Keratinocyte (primary cell): ENCODE data around the gene C10orf95. TPM values are rescaled to one million over a fixed set of nuclear protein-coding genes. Genes with fewer than 3 reads are reported as not detected.

Source experiments
- DNase-seq: peaks from one replicate; pipeline ENCODE4 v3.0.0-alpha.2; 2011; ENCODE audit warnings: low read depth, missing footprints, low spot score
- FAIRE-seq: peaks from 2 replicates; lab custom pipeline; 2011; peaks lifted over from hg19 to GRCh38; lab: Jason Lieb, UNC
- H2AFZ ChIP-seq: 2 replicates; pipeline ENCODE4 v1.6.0; 2012; ENCODE audit warnings: low read length, control low read depth, inconsistent platforms; ENCODE audit not compliant: control insufficient read depth
- H3K27ac ChIP-seq: 2 replicates; pipeline ENCODE4 v1.5.1; 2011; ENCODE audit warnings: low read length; ENCODE audit not compliant: control insufficient read depth, insufficient read depth
- H3K27me3 ChIP-seq: 3 replicates; pipeline ENCODE4 v1.6.0; 2011; ENCODE audit warnings: low read length; ENCODE audit not compliant: control insufficient read depth, insufficient read depth; ENCODE audit errors: extremely low read depth
- H3K36me3 ChIP-seq, 2 experiments: 2 replicates in 1 of 2; 3 replicates in 1 of 2; pipeline ENCODE4 v1.5.1; 2011; ENCODE audit warnings: low read length in 2 of 2, mild to moderate bottlenecking in 1 of 2; ENCODE audit not compliant: control insufficient read depth in 2 of 2, insufficient read depth in 2 of 2; ENCODE audit errors: extremely low read depth in 1 of 2
- H3K4me1 ChIP-seq: 3 replicates; pipeline ENCODE4 v1.5.1; 2011; ENCODE audit warnings: low read length; ENCODE audit not compliant: control insufficient read depth, insufficient read depth; ENCODE audit errors: extremely low read depth
- H3K4me2 ChIP-seq: 3 replicates; pipeline ENCODE4 v1.6.0; 2011; ENCODE audit warnings: low read depth, low read length; ENCODE audit not compliant: control insufficient read depth, insufficient read depth; ENCODE audit errors: extremely low read depth
- H3K4me3 ChIP-seq, 3 experiments: fragments of 200-600 bp in 1 of 3; sonication (generic) in 1 of 3; 2 replicates in 2 of 3; 3 replicates in 1 of 3; pipeline ENCODE4 v1.5.1; 2011 to 2016; ENCODE audit warnings: low read length in 3 of 3, mild to moderate bottlenecking in 3 of 3, control low read depth in 2 of 3, inconsistent platforms in 1 of 3, low read depth in 1 of 3, mixed read lengths in 1 of 3, mixed run types in 1 of 3, moderate library complexity in 1 of 3; ENCODE audit not compliant: control insufficient read depth in 2 of 3, insufficient read depth in 2 of 3; ENCODE audit errors: extremely low read depth in 1 of 3
- H3K79me2 ChIP-seq: 2 replicates; pipeline ENCODE4 v1.6.0; 2012; ENCODE audit warnings: low read length; ENCODE audit not compliant: control insufficient read depth, insufficient read depth
- H3K9ac ChIP-seq: 3 replicates; pipeline ENCODE4 v1.6.0; 2011; ENCODE audit warnings: low read length; ENCODE audit not compliant: control insufficient read depth, insufficient read depth; ENCODE audit errors: extremely low read depth
- H3K9me1 ChIP-seq: 3 replicates; pipeline ENCODE4 v1.6.0; 2011; ENCODE audit warnings: low read length; ENCODE audit not compliant: control insufficient read depth, insufficient read depth; ENCODE audit errors: extremely low read depth
- H3K9me3 ChIP-seq: 2 replicates; pipeline ENCODE4 v1.5.1; 2012; ENCODE audit warnings: low read depth, low read length; ENCODE audit not compliant: control insufficient read depth
- H4K20me1 ChIP-seq: 3 replicates; pipeline ENCODE4 v1.6.0; 2011; ENCODE audit warnings: low read length; ENCODE audit not compliant: control insufficient read depth, insufficient read depth; ENCODE audit errors: extremely low read depth
- EZH2 ChIP-seq: IDR thresholded peaks from one replicate; pipeline ENCODE4 v1.6.1; 2012; ENCODE audit warnings: inconsistent platforms, mild to moderate bottlenecking, low read length, moderate library complexity
- dilution Hi-C: fragments of 300-500 bp; cut with MboI; formaldehyde crosslinking; loops from one replicate; pipeline ENCODE4 v1.7.0; 2020; ENCODE audit warnings: low sequenced_read_pairs; ENCODE audit not compliant: extremely low pct_ligation_motif_present
- polyA plus RNA-seq, 5 experiments: library from polyadenylated mRNA; depleted of rRNA in 3 of 5; stranded (reverse) in 3 of 5; stranded (forward) in 1 of 5; unstranded in 1 of 5; fragments of >200 nt; gene quantifications; 1 replicate in 1 of 5; 2 replicates in 3 of 5; 3 replicates in 1 of 5; pipeline versions ENCODE4 v1.2.1 to v1.2.3, GENCODE V29; 2011 to 2012; ENCODE audit warnings: missing spikeins in 2 of 5, low read depth in 1 of 5, low replicate concordance in 1 of 5
- TF ChIP-seq, protein P1 (sequence below), 3 experiments: IDR thresholded peaks in 1 of 3; conservative IDR thresholded peaks in 1 of 3; optimal IDR thresholded peaks in 1 of 3; 2 replicates in 2 of 3; 3 replicates in 1 of 3; pipeline versions ENCODE3 to v1.5.1; 2011; ENCODE audit warnings: low read length in 3 of 3, mild to moderate bottlenecking in 3 of 3, moderate library complexity in 2 of 3, control low read depth in 1 of 3, inconsistent platforms in 1 of 3; ENCODE audit not compliant: insufficient read depth in 2 of 3; ENCODE audit errors: extremely low read depth in 1 of 3

The C10orf95 gene
- polyA plus RNA-seq, 1 donor (not counting 4 experiments of a cell fraction or from before 2014, with no cell fraction given), result 0.63 TPM

- H3K79me2 ChIP-seq, result peaks cover 3% of the 10 kb centered on the region
- H3K4me2 ChIP-seq, result peak overlapping the region; percentile 91
- H3K27ac ChIP-seq, result no peak overlapping the region
- no peaks in the 10 kb centered on the region for H3K9me3 ChIP-seq
- no peaks in the 10 kb centered on the region for H3K9me1 ChIP-seq
- no peaks in the 10 kb centered on the region for H4K20me1 ChIP-seq
- TF ChIP-seq EZH2, result peak; percentile 57
- TF ChIP-seq, protein P1, sequence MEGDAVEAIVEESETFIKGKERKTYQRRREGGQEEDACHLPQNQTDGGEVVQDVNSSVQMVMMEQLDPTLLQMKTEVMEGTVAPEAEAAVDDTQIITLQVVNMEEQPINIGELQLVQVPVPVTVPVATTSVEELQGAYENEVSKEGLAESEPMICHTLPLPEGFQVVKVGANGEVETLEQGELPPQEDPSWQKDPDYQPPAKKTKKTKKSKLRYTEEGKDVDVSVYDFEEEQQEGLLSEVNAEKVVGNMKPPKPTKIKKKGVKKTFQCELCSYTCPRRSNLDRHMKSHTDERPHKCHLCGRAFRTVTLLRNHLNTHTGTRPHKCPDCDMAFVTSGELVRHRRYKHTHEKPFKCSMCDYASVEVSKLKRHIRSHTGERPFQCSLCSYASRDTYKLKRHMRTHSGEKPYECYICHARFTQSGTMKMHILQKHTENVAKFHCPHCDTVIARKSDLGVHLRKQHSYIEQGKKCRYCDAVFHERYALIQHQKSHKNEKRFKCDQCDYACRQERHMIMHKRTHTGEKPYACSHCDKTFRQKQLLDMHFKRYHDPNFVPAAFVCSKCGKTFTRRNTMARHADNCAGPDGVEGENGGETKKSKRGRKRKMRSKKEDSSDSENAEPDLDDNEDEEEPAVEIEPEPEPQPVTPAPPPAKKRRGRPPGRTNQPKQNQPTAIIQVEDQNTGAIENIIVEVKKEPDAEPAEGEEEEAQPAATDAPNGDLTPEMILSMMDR (optimal IDR thresholded peaks at IDR 0.05 in 1 of 3, IDR thresholded peaks at IDR 0.05 in 1 of 3, conservative IDR thresholded peaks at IDR 0.05 in 1 of 3; ENCODE audit: extremely low read depth in 1 of 3, insufficient read depth in 2 of 3, low read length in 3 of 3), result no peak
- H3K9ac ChIP-seq, result no peak overlapping the region
- no peak overlapping the region for H2AFZ ChIP-seq
- peaks cover 26% of the 10 kb centered on the region for H3K27me3 ChIP-seq
- FAIRE-seq (no peak), DNase-seq (no peak)
- H3K36me3 ChIP-seq, result peaks cover 4 to 12% of the 10 kb centered on the region in 2 experiments
- peak overlapping the region; percentile 65 to 83 (median 71) for H3K4me3 ChIP-seq
- dilution Hi-C loops, result no loop called here
- peaks cover 29% of the 10 kb centered on the region for H3K4me1 ChIP-seq
Measured at GRCh38 chr10:102419269-102420180, 31.8 kb downstream of the C10orf95 start.

DNA sequence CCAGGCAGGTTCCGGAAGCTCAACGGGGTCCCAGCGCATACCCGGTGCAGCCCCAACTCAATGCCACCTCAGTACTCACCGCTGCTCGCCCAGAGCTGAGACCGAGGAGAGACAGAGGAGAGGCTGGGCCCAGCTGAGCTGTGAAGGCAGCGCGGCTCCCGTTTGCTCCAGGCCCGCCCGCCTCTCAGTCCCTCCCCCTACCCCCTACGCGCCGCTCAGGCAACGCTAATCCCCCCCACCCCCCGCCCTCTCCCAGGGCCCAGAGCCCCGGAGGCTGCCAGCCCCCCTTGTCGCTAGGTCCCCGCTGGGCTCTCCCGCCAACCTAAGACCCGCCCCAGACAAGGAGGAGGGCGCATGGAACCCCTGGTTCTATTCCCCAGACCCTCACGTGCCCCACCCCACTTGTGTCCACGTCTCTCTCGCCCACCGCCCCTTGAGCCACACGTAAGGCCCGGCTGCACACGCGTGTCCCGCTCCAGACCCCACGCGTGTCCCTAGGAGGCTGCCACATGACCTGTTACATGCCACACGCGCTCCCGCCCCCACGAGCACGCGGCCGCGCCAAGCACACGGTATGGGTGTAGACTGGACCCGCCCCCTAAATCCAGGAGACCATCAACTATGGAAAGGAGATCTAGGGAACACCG is 32.6 kb downstream of the C10orf95 start, which contains the start of gene PSD:
PSD (minus strand) TSS at position 164 of the 647 bp plus-strand sequence. CDS start 1,747 bp downstream, outside the sequence.
- H3K4me1 ChIP-seq, result peaks cover 29% of the 10 kb centered on the region
- no peaks in the 10 kb centered on the region for H3K9me3 ChIP-seq
- TF ChIP-seq, protein P1 (optimal IDR thresholded peaks at IDR 0.05 in 1 of 3, IDR thresholded peaks at IDR 0.05 in 1 of 3, conservative IDR thresholded peaks at IDR 0.05 in 1 of 3; ENCODE audit: extremely low read depth in 1 of 3, insufficient read depth in 2 of 3, low read length in 3 of 3), result no peak
- TF ChIP-seq EZH2, result no peak
- peak within 1 kb of the TSS; percentile 2 to 83 (median 65) for H3K4me3 ChIP-seq
- peaks cover 4 to 9% of the 10 kb centered on the region in 2 experiments for H3K36me3 ChIP-seq
- dilution Hi-C loops, result no loop called here
- H3K27ac ChIP-seq, result no peak within 1 kb of the TSS
- H3K9me1 ChIP-seq, result no peaks in the 10 kb centered on the region
- no peak within 1 kb of the TSS for H2AFZ ChIP-seq
- H4K20me1 ChIP-seq, result no peaks in the 10 kb centered on the region
- H3K4me2 ChIP-seq, result peak within 1 kb of the TSS; percentile 91
- FAIRE-seq (no peak), DNase-seq (no peak)
- H3K79me2 ChIP-seq, result peaks cover 3% of the 10 kb centered on the region
- no peak within 1 kb of the TSS for H3K9ac ChIP-seq
- peaks cover 29% of the 10 kb centered on the region for H3K27me3 ChIP-seq
